ENCODE results near the gene KNSTRN.

GRCh38 chr15:40364251-40364650 lies 18.3 kb upstream of the KNSTRN start:
- TF ChIP-seq, protein P1, sequence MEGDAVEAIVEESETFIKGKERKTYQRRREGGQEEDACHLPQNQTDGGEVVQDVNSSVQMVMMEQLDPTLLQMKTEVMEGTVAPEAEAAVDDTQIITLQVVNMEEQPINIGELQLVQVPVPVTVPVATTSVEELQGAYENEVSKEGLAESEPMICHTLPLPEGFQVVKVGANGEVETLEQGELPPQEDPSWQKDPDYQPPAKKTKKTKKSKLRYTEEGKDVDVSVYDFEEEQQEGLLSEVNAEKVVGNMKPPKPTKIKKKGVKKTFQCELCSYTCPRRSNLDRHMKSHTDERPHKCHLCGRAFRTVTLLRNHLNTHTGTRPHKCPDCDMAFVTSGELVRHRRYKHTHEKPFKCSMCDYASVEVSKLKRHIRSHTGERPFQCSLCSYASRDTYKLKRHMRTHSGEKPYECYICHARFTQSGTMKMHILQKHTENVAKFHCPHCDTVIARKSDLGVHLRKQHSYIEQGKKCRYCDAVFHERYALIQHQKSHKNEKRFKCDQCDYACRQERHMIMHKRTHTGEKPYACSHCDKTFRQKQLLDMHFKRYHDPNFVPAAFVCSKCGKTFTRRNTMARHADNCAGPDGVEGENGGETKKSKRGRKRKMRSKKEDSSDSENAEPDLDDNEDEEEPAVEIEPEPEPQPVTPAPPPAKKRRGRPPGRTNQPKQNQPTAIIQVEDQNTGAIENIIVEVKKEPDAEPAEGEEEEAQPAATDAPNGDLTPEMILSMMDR (IDR thresholded peaks at IDR 0.05; ENCODE audit: low read depth, low read length) = no peak
- TF ChIP-seq EZH2phosphoT487 (IDR thresholded peaks at IDR 0.05; ENCODE audit: low read depth) = no peak

Measured in OCI-LY3 (cell line).